GM23248 (cell line): Measurements from ENCODE around the gene ROBO2.

Source experiments
- EZH2 ChIP-seq: fragments of 200-600 bp; sonication (generic); IDR thresholded peaks from 2 replicates; pipeline ENCODE4 v1.6.1; 2018; ENCODE audit warnings: antibody characterized with exemption, mild to moderate bottlenecking; ENCODE audit not compliant: insufficient read depth, poor library complexity, severe bottlenecking
- EZH2phosphoT487 ChIP-seq: fragments of 200-600 bp; sonication (generic); IDR thresholded peaks from 2 replicates; pipeline ENCODE4 v1.6.1; 2018; ENCODE audit warnings: antibody characterized with exemption, moderate library complexity, mild to moderate bottlenecking, low read depth; ENCODE audit not compliant: insufficient read depth

DNA sequence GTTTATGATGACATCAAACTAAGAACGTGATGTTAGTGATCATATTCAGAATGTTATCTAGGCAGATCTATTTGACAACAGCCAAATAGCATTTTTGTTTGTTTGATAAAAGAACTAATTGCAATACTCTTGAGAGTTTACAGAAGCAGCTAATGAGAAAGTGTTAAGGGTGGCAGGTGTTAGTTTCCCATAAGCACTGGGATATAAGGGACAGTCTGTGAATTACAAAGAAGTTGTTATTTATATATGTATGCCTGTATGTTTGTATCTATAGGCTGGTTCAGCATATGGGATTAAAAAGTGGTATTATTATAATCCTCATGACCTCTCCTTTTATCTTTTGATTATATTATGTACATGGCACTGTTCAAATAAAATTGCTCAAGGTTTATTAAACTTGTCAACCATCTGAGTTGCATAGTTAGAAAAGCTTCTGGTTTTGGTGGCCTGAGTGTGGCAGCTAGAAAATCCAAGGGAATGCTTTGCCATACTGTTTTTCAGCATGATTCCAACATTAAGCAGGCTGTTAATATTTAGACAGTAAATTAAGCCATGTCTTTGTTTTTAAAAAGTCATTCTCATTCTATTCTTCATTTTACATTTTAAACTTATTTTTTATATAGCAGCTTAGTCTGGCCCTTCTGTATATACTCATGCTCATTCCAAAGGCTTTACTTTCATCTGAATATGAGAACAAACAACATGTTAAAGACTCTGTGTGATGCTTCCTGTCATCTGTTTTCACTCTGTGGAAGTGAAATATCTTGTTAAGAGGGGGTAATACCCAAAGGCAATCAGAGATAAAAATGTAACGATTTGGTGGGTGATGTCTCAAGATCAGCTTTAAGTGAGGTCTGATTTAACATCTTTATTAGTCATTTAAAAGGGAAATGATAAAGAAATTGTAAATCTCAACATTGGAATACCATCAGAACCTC lies 13.1 kb downstream of the ROBO2 start:
- TF ChIP-seq EZH2 (no peak), EZH2phosphoT487 (no peak)
